CD14-positive monocyte (primary cell): ENCODE results near the gene PAQR8. TPM values are rescaled to one million over a fixed set of nuclear protein-coding genes. Genes with fewer than 3 reads are reported as not detected.
A peak's percentile ranks its signal among the peaks of the same experiment; 100 is the strongest.

Experiments used
- DNase-seq, 3 donors: peaks; one replicate each; pipeline ENCODE4 v3.0.0-alpha.2; 2011 to 2022
- H2AFZ ChIP-seq: 2 replicates; pipeline ENCODE4 v1.6.0; 2012; ENCODE audit warnings: mild to moderate bottlenecking, low read depth, low read length, inconsistent platforms; ENCODE audit not compliant: insufficient read depth, poor library complexity, severe bottlenecking
- H3K27ac ChIP-seq, 2 donors: 1 replicate in 1 of 2; 2 replicates in 1 of 2; pipeline ENCODE4 v1.5.1; 2012 to 2013; ENCODE audit warnings: low read length in 2 of 2, control low read depth in 1 of 2, inconsistent platforms in 1 of 2, low read depth in 1 of 2, mild to moderate bottlenecking in 1 of 2
- H3K27me3 ChIP-seq, 2 donors: one replicate each; pipeline versions ENCODE4 v1.6.0 to v1.6.1; 2011 to 2013; ENCODE audit warnings: low read length in 2 of 2; ENCODE audit not compliant: control insufficient read depth in 2 of 2, insufficient read depth in 2 of 2
- H3K36me3 ChIP-seq, 2 donors: replicated peaks in 1 of 2; 1 replicate in 1 of 2; 2 replicates in 1 of 2; pipeline versions ENCODE4 v1.5.1 to v1.6.1; 2012 to 2013; ENCODE audit warnings: low read length in 2 of 2, control low read depth in 1 of 2, inconsistent platforms in 1 of 2, mild to moderate bottlenecking in 1 of 2; ENCODE audit not compliant: insufficient read depth in 2 of 2, control insufficient read depth in 1 of 2
- H3K4me1 ChIP-seq, 2 donors: 1 replicate in 1 of 2; 2 replicates in 1 of 2; pipeline versions ENCODE4 v1.5.1 to v1.6.1; 2012 to 2013; ENCODE audit warnings: low read length in 2 of 2, control low read depth in 1 of 2, inconsistent platforms in 1 of 2, mild to moderate bottlenecking in 1 of 2, moderate library complexity in 1 of 2; ENCODE audit not compliant: insufficient read depth in 2 of 2, control insufficient read depth in 1 of 2
- H3K4me2 ChIP-seq: replicated peaks from 2 replicates; pipeline ENCODE3; 2012; ENCODE audit warnings: low read length, moderate library complexity, mild to moderate bottlenecking; ENCODE audit not compliant: poor library complexity, severe bottlenecking; ENCODE audit errors: extremely low read depth
- H3K4me3 ChIP-seq, 3 experiments: fragments of 200-600 bp in 1 of 3; sonication (generic) in 1 of 3; replicated peaks in 1 of 3; 1 replicate in 2 of 3; 2 replicates in 1 of 3; pipeline ENCODE4 v1.5.1; 2011 to 2013; ENCODE audit warnings: low read length in 3 of 3, mild to moderate bottlenecking in 3 of 3, control low read depth in 2 of 3, low read depth in 2 of 3, inconsistent platforms in 1 of 3, moderate library complexity in 1 of 3
- H3K79me2 ChIP-seq: 2 replicates; pipeline ENCODE4 v1.6.0; 2012; ENCODE audit warnings: mild to moderate bottlenecking, control low read depth, inconsistent platforms, low read length, moderate library complexity; ENCODE audit not compliant: insufficient read depth
- H3K9ac ChIP-seq: 2 replicates; pipeline ENCODE4 v1.6.0; 2017; ENCODE audit warnings: low read length, mild to moderate bottlenecking; ENCODE audit not compliant: insufficient read depth, poor library complexity, severe bottlenecking
- H3K9me3 ChIP-seq, 2 donors: replicated peaks in 1 of 2; 1 replicate in 1 of 2; 2 replicates in 1 of 2; pipeline versions ENCODE4 v1.5.1 to v1.6.1; 2012 to 2013; ENCODE audit warnings: low read length in 2 of 2, control low read depth in 1 of 2; ENCODE audit not compliant: control insufficient read depth in 1 of 2, insufficient read depth in 1 of 2
- H4K20me1 ChIP-seq: 2 replicates; pipeline ENCODE4 v1.6.0; 2012; ENCODE audit warnings: mild to moderate bottlenecking, low read length, control low read depth, moderate library complexity; ENCODE audit not compliant: insufficient read depth
- H3K27ac Mint-ChIP-seq, 7 donors: one replicate each; pipeline ENCODE4 v1.8.0; 2020; ENCODE audit warnings: mild to moderate bottlenecking in 7 of 7, mixed read lengths in 7 of 7, moderate library complexity in 6 of 7, inconsistent platforms in 2 of 7
- H3K27me3 Mint-ChIP-seq, 3 donors: one replicate each; pipeline ENCODE4 v1.8.0; 2021 to 2022; ENCODE audit warnings: low read depth in 3 of 3, mild to moderate bottlenecking in 3 of 3, mixed read lengths in 3 of 3, moderate library complexity in 3 of 3, inconsistent platforms in 1 of 3
- H3K36me3 Mint-ChIP-seq, 2 donors: one replicate each; pipeline ENCODE4 v1.8.0; 2020; ENCODE audit warnings: mixed read lengths in 2 of 2, inconsistent platforms in 1 of 2, mild to moderate bottlenecking in 1 of 2
- H3K4me1 Mint-ChIP-seq: one replicate; pipeline ENCODE4 v1.8.0; 2020; ENCODE audit warnings: mild to moderate bottlenecking, mixed read lengths
- H3K4me3 Mint-ChIP-seq, 2 donors: one replicate each; pipeline ENCODE4 v1.8.0; 2020; ENCODE audit warnings: mild to moderate bottlenecking in 2 of 2, mixed read lengths in 2 of 2, moderate library complexity in 1 of 2
- H3K9me3 Mint-ChIP-seq, 7 donors: one replicate each; pipeline ENCODE4 v1.8.0; 2020 to 2022; ENCODE audit warnings: mixed read lengths in 7 of 7, mild to moderate bottlenecking in 6 of 7, moderate library complexity in 6 of 7, inconsistent platforms in 2 of 7
- CTCF ChIP-seq: fragments of 200-600 bp; IDR thresholded peaks from one replicate; pipeline ENCODE4 v1.8.0; 2022; ENCODE audit warnings: antibody characterized with exemption, mild to moderate bottlenecking
- WGBS: methylation state at CpG from one replicate; pipeline ENCODE4 v1.1.5; 2013; ENCODE audit warnings: missing lambda C conversion rate; ENCODE audit not compliant: insufficient coverage; 5-methylcytosine and 5-hydroxymethylcytosine counted together
- intact Hi-C, 2 donors: fragments of 100-400 bp; cut with micrococcal nuclease; formaldehyde crosslinking; loops; one replicate each; pipeline versions ENCODE4 v1.15.0 to v1.15.1; 2023
- polyA plus RNA-seq, 3 donors: library from polyadenylated mRNA; depleted of rRNA in 1 of 3; unstranded in 2 of 3; stranded (reverse) in 1 of 3; fragments of 300-500 nt in 2 of 3; fragments of >200 nt in 1 of 3; fragmentation: Illumina TruSeq in 2 of 3; gene quantifications; 1 replicate in 2 of 3; 2 replicates in 1 of 3; pipeline ENCODE4 v1.2.3, GENCODE V29; 2012 to 2021

PAQR8 gene
- polyA plus RNA-seq, 3 donors, result 2.4 to 17.4 (median 6.8) TPM

DNA sequence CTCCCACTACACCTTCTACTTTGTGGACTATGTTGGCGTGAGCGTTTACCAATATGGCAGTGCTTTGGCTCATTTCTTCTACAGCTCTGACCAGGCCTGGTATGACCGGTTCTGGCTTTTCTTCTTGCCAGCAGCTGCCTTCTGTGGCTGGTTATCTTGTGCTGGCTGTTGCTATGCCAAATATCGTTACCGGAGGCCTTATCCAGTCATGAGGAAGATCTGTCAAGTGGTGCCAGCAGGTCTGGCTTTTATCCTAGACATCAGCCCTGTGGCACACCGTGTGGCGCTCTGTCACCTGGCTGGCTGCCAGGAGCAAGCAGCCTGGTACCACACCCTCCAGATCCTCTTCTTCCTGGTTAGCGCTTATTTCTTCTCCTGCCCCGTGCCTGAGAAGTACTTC, 41.7 kb downstream of the PAQR8 start:
- intact Hi-C loops, result no loop called here
- H3K4me1 Mint-ChIP-seq, result peaks cover 3% of the 10 kb centered on the region
- H3K36me3 Mint-ChIP-seq, result peaks cover 26 to 34% of the 10 kb centered on the region in 2 donors
- H3K27ac ChIP-seq, result no peak overlapping the region
- H3K4me2 ChIP-seq, result no peak overlapping the region
- H3K79me2 ChIP-seq, result no peaks in the 10 kb centered on the region
- no peak for DNase-seq
- no peak overlapping the region for H3K9ac ChIP-seq
- 86% methylated on average over 8 of the region's 9 CpGs for WGBS
- no peaks in the 10 kb centered on the region for H3K27me3 Mint-ChIP-seq
- TF ChIP-seq CTCF, result no peak
- H3K36me3 ChIP-seq, result peaks cover 19 to 31% of the 10 kb centered on the region in 2 donors
- no peaks in the 10 kb centered on the region for H3K27me3 ChIP-seq
- no peaks in the 10 kb centered on the region for H3K4me1 ChIP-seq
- H3K9me3 Mint-ChIP-seq, result peaks cover 0 to 7% (median 0%) of the 10 kb centered on the region in 7 donors
- no peak overlapping the region for H3K4me3 Mint-ChIP-seq
- H3K4me3 ChIP-seq, result no peak overlapping the region
- H3K9me3 ChIP-seq, result no peaks in the 10 kb centered on the region
- peak overlapping the region in 1 of 7 donors; percentile 45 for H3K27ac Mint-ChIP-seq
- peaks cover 4% of the 10 kb centered on the region for H4K20me1 ChIP-seq
- H2AFZ ChIP-seq, result no peak overlapping the region

- Mint-ChIP-seq H3K9me3 (peaks cover 0 to 7% (median 0%) of the 10 kb centered on the region in 7 donors), H3K27ac (no peak overlapping the region), H3K4me1 (no peaks in the 10 kb centered on the region), H3K36me3 (peaks cover 26 to 34% of the 10 kb centered on the region in 2 donors), H3K27me3 (no peaks in the 10 kb centered on the region), H3K4me3 (no peak overlapping the region)
- intact Hi-C loops, result no loop called here
- H3K9ac ChIP-seq, result no peak overlapping the region
- no peaks in the 10 kb centered on the region for H3K27me3 ChIP-seq
- no peak for TF ChIP-seq CTCF
- WGBS, result no CpG with 5 or more reads among the region's 1 CpG
- no peak overlapping the region for H3K4me3 ChIP-seq
- H3K27ac ChIP-seq, result no peak overlapping the region
- DNase-seq, result no peak
- peaks cover under 1% of the 10 kb centered on the region for H4K20me1 ChIP-seq
- no peaks in the 10 kb centered on the region for H3K79me2 ChIP-seq
- H2AFZ ChIP-seq, result no peak overlapping the region
- H3K4me1 ChIP-seq, result no peaks in the 10 kb centered on the region
- H3K9me3 ChIP-seq, result no peaks in the 10 kb centered on the region
- H3K36me3 ChIP-seq, result peaks cover 19 to 31% of the 10 kb centered on the region in 2 donors
- no peak overlapping the region for H3K4me2 ChIP-seq
Measured at GRCh38 chr6:52405243-52405642, 43.3 kb downstream of the PAQR8 start.
